OCI-LY3 (cell line): ENCODE data around the gene HOXB9.

Experiments used
- CTCF ChIP-seq: fragments of 200-600, 300-600 bp; sonication (generic); IDR thresholded peaks from 2 replicates; pipeline ENCODE4 v1.5.1; 2014; ENCODE audit warnings: antibody characterized with exemption, low read length, low read depth
- EZH2phosphoT487 ChIP-seq: fragments of 200-600 bp; shearing (Covaris generic); IDR thresholded peaks from 2 replicates; pipeline ENCODE4 v1.6.1; 2018; ENCODE audit warnings: antibody characterized with exemption, mixed run types, low read depth

GRCh38 chr17:48593126-48593829, 32.9 kb downstream of the HOXB9 start, which contains the start of gene HOXB5:
- TF ChIP-seq CTCF: no peak
- no peak for TF ChIP-seq EZH2phosphoT487
